NOMO-1 treated with dmso at 0.1 percent for 144 hours (cell line): Measurements from ENCODE around the gene TUBG1.
"Not testable (repeated sequence)": the region's sequence is repeated elsewhere in the genome, so short reads cannot be mapped to it uniquely, and the experiment has no call there.

ENCODE experiments used
- DNase-seq: peaks from one replicate; lab custom pipeline; 2025; ENCODE audit not compliant: unreplicated experiment; lab: John Stamatoyannopoulos, UW

The TUBG1 gene

DNA sequence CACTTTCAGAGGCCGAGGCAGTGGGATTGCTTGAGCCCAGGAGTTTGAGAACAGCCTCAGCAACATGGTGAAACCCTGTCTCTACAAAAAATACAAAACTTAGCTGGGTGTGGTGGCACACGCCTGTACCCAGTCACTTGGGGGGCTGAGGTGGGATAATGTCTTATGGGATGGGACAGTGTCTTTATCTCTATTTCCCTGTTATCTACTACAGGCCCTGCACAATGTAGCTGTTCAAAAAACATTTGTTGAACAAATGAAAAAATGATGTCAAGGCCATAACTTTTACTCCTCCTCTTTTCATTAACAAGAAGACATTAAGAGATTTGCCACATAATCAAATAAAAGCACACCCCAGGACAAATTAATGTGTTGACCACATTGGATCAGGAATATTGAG is 13.8 kb downstream of the TUBG1 start:
- no peak for DNase-seq

DNA sequence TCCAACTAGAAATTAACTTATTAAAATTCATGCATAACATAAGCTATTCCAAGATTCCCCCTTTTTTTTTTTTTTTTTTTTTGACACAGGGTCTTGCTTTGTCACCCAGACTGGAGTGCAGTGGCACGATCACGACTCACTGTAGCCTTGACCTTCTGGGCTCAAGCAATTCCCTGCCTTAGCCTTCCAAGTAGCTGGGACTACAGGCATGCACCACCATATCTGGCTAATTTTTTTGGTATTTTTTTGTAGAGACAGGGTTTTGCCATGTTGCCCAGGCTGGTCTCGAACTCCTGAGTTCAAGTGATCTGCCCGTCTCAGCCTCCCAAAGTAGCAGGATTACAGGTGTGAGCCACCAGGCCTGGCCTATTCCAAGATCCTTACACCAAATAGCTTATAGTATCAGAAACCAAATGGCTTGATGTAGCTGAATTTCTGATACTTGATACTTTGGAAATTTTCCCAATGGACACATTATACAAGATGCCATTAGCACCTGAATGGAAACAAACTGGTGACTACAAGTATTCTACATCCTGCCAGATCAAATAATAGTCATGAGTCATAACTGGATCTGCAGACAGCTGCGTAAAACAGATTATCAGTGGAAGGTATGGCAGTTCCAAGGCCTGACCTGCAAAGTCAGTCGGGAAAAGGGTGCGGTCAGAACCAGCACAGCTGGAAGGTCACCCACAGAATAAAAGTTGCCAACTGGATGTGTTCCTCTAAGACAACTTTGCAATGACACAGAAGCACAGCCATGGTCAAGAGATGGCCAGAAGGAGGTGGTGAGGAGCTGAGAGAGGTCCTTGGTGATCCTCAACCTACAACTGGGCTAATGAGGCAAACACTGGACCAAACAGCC is 14.5 kb downstream of the TUBG1 start:
- DNase-seq: no peak

DNA sequence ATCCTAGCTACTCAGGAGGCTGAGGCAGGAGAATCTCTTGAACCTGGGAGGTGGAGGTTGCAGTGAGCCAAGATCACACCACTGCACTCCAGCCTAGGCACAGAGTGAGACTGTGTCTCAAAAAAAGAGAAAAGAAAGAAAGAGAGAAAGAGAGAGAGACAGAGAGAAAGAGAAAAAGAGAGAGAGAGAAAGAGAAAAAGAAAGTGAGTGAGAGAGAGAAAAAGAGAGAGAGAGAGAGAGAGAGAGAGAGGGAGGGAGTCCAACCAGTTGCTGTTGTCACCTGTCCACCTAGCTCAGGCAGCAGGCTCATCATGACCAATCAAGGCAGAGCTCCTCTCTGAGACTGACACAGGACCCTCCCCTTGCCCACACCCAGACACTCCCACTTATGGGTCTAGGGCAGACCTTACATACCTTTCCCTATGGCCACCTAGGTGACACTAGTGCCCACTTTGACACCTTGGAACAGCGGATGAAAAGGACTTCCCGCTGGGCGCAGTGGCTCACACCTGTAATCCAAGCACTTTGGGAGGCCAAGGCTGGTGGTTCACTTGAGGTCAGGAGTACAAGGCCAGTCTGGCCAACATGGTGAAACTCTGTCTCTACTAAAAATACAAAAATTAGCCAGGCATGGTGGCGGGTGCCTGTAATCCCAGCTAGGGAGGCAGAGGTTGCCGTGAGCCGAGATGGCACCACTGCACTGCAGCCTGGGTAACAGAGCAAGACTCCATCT is 17.7 kb downstream of the TUBG1 start:
- DNase-seq: not testable (repeated sequence)

DNA sequence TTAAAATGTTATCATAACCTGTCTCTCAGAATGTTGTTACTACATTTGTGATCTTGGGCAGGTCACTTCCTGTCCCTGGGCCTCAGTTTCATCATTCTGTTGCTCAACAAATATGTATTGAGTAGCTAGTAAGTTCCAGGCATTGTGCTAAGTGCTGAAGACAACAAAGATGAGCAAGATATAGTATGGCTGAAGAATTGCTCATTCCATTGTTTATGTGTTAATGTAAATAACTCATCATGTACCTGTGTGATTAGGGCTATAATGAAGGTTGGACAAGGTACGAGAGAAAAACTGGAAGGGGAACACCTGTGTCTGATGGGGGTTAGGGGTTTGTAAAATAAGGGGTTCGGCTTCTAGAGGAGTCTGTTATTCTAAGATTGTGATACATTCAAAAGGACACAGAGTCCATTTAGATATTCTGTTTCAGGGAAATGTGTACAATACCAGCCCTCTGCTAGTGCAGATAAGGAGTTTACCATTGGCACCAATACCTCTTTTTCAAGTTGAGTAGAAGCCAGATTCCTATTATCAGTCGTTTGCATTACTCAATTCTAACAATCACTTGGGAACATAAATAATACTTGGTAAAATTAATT is 20.0 kb downstream of the TUBG1 start:
- DNase-seq: no peak

DNA sequence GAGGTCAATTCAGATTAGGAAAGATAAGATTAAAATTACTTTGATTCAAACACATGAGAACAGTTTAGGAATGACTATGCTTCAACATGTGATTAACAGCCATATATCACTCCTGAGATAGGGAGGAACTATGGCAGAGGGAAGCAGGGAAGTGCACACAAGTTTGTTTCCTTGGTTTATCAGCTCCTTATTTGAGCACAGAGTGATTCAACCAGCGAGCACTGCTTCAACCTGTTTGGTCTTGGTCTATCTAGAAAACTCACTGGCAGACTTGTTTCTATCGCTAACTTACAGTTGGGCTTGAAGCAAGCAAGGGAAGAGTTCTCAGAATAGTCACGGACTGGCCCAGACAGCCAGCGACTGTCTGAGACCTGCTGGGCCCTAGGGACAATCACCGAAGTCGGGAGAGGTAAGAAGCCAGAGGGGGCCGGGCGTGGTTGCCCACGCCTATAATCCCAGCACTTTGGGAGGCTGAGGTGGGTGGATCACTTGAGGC is 23.5 kb downstream of the TUBG1 start:
- DNase-seq: no peak

DNA sequence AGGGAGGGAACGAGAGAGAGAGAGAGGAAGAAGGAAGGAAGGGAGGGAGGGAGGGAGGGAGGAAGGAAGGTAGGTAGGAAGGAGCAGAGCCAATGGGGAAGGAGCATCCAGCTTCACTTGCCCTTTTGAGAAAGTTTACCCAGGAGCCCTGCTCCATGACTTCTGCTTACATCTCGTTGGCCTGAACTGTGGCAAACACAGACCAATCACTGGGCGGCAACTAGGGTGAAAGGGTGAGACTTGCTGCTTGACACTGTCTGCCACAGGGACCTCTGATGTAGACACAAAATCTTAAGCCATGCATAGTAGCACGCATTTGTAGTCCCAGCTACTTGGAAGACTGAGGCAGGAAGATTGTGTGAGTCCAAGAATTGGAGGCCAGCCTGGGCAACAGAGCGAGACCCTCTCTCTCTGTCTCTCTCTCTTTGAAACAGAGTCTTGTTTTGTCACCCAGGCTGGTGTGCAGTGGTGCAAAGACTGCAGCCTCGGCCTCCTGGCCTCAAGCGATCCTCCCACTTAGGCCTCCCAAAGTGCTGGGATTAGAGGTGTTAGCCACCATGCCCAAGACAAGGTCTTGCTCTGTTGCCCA is 30.1 kb downstream of the TUBG1 start:
- DNase-seq: no peak

DNA sequence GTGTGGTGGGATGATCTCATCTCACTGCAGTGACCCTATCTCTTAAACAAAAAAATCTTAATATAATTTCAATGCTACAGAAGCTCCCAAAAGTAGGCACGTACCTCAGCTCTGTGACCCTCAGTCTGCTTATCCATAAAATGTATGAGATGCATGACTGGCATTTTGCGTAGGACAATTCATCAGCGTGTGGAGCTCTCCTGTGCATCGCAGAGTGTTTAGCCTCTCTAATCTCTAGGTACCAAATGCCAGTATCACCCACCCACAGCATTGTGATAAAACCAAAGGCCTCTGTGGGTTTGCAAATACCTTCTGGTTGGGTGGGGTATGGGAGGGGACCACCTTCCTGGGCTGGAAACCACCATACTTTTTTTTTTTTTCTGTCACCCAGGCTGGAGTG is 30.6 kb downstream of the TUBG1 start:
- DNase-seq: no peak

DNA sequence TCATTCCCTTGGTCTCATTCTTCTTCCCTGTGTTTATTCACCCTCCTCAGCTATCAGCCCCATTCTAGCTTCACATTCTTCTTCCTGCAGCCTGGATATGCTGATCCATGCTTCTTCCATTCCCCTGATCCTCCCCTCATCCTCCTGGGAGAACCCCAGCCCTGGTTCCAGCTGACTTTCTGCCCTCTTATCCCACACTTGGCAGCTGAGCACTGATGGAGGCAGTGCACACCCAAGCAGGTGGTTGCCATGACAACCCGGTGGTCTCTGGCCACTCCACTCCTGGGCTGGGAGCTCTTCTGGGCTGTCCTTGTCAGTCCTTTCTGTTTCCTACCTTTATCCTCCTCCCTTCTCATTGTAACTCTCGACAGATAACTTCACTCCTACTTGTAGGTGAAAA is 32.9 kb downstream of the TUBG1 start:
- DNase-seq: no peak

DNA sequence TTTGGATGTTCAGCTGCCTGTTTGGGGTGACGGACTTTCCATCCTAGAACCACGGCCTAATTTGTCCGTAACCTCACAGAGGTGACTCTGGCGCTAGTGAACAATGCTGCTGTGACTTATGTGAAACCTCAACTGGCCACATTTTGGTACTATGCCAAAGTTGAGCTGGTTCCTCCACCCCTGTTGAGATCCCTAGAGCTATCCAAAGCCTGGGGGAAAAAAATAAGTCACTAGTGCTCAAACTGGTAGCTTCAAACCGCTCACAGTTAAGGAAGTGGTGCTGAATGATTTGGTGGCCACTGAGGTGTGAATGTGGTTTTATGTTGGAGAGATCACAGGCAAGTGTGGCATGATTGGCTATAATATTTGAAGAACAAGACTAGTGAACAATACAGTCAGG is 38.3 kb downstream of the TUBG1 start:
- no peak for DNase-seq

DNA sequence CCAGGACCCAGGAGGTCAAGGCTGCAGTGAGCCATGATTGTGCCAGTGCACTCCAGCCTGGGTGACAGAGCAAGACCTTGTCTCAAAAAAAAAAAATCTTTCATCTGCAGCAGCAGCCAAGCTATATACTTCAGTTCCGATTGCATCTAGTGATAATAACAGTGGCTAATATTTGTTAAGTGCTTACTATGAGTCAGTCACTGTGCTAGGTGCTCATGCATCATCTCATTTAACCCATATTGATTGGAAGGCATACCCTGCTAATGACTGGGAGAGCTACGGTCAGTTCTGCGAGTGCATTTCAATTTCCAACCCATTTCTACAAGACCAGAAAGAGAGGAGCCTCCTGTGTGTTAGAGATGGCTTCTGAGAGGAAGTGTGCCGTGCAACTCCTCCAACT is 41.9 kb downstream of the TUBG1 start:
- peak; percentile 15 for DNase-seq

DNA sequence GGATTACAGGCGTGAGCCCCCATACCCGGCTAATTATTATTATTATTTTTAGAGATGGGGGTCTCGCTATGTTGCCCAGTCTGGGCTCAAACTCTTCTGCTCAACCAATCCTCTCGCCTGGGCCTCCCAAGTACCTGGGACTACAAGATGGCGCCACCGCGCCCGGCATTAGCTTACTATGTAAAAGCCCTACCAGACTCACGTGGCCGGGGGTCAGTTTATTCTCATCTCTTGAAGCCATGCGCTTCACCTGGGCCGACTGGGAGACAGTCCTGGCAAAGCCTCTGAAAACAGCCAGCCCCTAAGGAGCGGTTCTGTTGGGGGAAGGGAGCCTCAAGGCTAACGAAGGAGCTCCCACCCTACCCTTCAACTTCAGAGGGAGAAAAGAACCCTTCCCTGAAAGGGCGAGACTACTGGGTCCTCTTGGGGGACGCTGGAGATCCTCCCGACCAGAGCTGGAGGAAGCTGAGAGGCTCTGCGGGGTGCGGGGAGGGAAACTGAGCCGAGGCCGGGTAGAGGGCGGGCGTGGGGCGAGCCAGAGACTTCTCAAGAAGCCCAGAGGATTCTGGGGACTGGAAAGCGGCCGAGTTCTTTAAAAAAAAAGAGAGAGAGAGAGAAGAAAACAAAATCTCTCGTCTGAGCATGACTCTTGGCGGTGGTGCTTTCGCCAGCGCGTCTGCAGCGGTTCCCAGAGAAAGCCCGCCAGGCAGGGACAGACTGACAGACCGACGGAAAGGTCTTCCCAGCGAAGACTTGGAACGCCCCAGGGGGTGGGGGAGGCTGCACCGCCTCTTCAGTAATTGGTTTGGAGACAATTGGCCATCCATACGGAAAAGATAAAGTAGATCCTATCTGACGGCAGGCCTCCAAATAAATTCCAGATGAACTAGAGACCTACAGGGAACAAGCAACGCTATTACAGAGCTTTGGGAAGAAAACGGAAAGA is 44.0 kb downstream of the TUBG1 start:
- DNase-seq: no peak

DNA sequence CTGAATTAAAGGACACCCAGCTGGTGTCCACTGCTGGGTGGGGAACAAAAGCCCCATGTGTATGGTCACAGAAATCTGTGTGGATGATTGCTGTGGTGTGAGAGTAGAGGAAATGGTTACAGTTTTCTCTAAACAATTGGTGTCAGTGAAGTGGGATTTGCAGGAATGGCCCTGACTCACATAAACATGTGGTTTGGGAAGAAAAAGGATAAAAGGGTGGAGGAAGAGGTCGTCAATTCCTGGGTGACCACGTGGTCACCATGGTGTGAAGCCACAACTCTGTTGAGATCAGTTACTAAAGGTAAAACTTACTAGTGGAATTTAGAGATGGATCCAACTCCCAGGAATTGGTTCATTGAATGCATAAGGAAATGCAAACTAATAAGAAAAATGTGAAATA is 46.0 kb downstream of the TUBG1 start:
- no peak for DNase-seq

DNA sequence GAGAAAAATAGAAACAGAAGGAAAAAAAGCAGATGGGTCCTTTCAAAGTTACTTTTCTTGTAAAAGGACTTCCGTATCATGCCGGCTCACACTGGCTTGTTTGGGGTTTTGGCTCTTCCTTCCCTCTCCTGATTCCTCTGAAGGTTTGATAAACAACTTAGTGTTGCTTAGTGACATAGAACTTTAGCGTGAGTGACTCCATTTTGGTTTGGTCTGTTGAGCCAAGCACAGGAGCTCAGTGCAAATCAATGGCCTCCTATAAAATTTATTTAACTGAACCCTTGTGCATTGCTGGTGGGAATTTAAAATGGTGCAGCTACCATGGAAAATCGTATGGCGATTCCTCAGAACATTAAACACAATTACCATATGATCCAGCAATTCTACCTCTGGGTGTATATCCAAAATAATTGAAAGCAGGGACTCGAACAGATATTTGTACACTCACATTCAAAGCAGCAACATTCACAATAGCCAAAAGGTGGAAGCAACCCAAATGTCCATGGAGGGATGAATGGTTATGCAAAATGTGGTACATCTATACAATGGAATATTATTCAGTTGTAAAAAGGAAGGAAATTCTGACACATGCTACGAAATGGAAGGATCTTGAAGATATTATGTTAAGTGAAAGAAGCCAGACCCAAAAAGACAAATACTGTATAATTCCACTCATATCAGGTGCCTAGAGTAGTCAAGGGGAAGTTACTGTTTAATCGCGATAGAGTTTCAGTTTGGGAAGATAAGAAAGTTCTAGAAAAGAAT is 48.5 kb downstream of the TUBG1 start:
- DNase-seq: no peak

DNA sequence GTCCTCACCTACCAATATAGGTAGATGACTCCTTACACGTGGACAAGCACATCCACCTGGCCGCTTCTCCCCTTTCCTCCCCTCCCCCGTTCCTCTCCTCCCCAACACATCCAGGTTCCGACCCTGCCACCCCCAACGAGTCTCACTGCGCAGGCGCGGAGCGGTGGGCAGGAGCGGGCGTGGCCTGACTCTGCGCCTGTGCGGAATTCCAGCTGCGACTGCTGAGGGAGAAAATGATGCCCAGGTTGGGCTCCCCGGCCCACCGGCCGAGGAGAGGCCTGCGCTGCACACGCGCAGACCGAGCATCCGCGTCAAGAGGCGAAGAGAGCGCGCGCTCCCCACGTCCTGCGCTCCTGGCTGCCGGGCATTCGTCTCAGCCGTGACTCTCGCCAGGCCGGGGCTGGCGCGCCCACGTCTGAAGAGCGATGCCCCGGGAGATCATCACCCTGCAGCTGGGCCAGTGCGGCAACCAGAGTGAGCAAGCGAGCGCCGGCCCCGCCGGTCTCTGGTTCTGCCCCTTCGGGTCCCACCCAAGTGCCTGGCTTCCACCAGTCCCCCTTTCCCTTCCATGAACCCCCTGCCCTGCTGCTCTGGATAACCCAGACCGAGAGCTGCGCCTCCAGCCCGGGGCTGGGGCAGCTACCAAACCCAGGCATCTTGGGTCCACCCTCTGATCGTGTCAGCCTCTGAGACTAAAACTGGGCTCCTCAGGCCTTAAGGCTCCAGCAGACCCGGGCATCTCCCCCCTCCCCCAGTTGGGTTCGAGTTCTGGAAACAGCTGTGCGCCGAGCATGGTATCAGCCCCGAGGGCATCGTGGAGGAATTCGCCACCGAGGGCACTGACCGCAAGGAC is 49.8 kb downstream of the TUBG1 start, which contains the start of gene TUBG2:
TSS of gene TUBG2 (plus strand) at position 206 of the 853 bp plus-strand sequence. CDS start at position 426, 220 bp downstream.
- DNase-seq: no peak

DNA sequence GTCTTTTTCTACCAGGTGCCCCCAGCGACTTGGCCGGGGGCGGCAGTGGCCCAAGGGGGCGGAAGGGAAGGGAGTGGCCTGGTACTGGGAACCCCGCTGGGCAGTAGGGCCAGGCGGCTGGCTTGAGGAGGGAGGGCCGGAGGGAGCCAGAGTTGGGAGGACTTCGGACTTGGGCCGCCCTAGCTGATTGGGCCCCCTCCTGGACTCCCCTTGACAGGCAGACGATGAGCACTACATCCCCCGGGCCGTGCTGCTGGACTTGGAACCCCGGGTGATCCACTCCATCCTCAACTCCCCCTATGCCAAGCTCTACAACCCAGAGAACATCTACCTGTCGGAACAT is 50.4 kb downstream of the TUBG1 start:
- not testable (repeated sequence) for DNase-seq

DNA sequence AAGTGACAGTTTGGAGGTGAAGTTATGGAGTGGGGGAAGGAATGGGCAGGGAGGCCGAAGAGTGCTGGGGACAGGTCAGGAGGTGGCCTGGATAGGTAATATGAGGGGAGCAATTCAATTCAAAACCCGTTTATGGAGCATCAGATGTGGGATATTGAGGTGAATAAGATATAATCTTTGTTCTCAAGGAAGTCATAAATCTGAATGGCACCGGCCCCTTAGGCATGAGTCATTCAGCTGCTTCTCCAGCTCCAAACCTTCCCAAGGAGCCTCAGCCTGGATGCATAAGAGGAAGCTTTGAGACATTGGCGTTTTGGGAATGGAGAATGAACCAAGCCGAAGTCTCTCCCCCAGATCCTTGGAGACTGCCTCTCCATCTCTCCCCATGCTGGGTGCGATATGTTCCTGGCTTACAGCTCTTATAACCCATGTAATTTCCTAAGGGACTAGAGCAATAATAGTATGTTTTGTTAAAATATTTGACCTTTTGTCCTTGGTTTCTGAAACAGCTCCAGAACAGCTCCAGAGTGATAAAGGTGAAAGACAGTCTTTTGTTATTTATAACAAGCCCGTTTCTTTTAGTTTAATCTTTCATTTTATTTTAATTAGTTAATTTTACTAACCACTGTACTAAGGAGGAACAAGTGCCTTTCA is 51.3 kb downstream of the TUBG1 start:
- DNase-seq: no peak
